OCI-LY1 (cell line): Measurements from ENCODE around the gene CDR2.

Experiments used
- H2AFZ ChIP-seq: fragments of 200-600 bp; sonication (generic), shearing (Covaris generic); 2 replicates; pipeline ENCODE4 v1.6.0; 2014; ENCODE audit warnings: antibody characterized with exemption, mild to moderate bottlenecking, low read length
- H3F3A ChIP-seq: fragments of 200-600 bp; sonication (generic), shearing (Covaris generic); 2 replicates; pipeline ENCODE4 v1.6.0; 2014; ENCODE audit warnings: mild to moderate bottlenecking, antibody characterized with exemption, low read length, moderate library complexity; ENCODE audit not compliant: insufficient read depth
- H3K27ac ChIP-seq: fragments of 200-600 bp; sonication (generic); 2 replicates; pipeline ENCODE4 v1.5.1; 2014; ENCODE audit warnings: low read length, mixed run types, mild to moderate bottlenecking, low read depth; ENCODE audit not compliant: poor library complexity, severe bottlenecking
- H3K27me3 ChIP-seq: fragments of 200-600 bp; sonication (generic); 2 replicates; pipeline ENCODE4 v1.6.0; 2014; ENCODE audit warnings: antibody characterized with exemption, mild to moderate bottlenecking, low read length, moderate library complexity; ENCODE audit not compliant: insufficient read depth
- H3K36me3 ChIP-seq: fragments of 200-600 bp; sonication (generic); 2 replicates; pipeline ENCODE4 v1.6.1; 2014; ENCODE audit warnings: mild to moderate bottlenecking, antibody characterized with exemption, low read length, moderate library complexity, mixed read lengths; ENCODE audit not compliant: insufficient read depth
- H3K4me1 ChIP-seq: fragments of 200-600 bp; sonication (generic); 2 replicates; pipeline ENCODE4 v1.5.1; 2014; ENCODE audit warnings: mild to moderate bottlenecking, low read length, moderate library complexity; ENCODE audit not compliant: insufficient read depth, severe bottlenecking
- H3K4me2 ChIP-seq: fragments of 200-600 bp; sonication (generic), shearing (Covaris generic); 2 replicates; pipeline ENCODE4 v1.6.1; 2014; ENCODE audit warnings: low read length
- H3K4me3 ChIP-seq: fragments of 200-600 bp; sonication (generic); 2 replicates; pipeline ENCODE4 v1.5.1; 2014; ENCODE audit warnings: low read length, low read depth, mild to moderate bottlenecking, mixed read lengths; ENCODE audit not compliant: poor library complexity, severe bottlenecking
- H3K79me2 ChIP-seq: fragments of 200-600 bp; shearing (Covaris generic); 2 replicates; pipeline ENCODE4 v1.6.1; 2016; ENCODE audit warnings: mixed run types, low read length, mixed read lengths; ENCODE audit not compliant: insufficient read depth
- H3K9ac ChIP-seq: fragments of 200-600 bp; sonication (generic), shearing (Covaris generic); 2 replicates; pipeline ENCODE4 v1.6.1; 2014; ENCODE audit warnings: mild to moderate bottlenecking, low read length, mixed read lengths
- H3K9me2 ChIP-seq: fragments of 200-600 bp; sonication (generic), shearing (Covaris generic); 2 replicates; pipeline ENCODE4 v1.6.1; 2014; ENCODE audit warnings: low read depth, mild to moderate bottlenecking, low read length, mixed read lengths
- H3K9me3 ChIP-seq: fragments of 200-600 bp; shearing (Covaris generic); 2 replicates; pipeline ENCODE4 v1.6.1; 2014; ENCODE audit warnings: low read length, mixed read lengths
- H4K20me1 ChIP-seq: fragments of 200-600 bp; sonication (generic), shearing (Covaris generic); 2 replicates; pipeline ENCODE4 v1.6.0; 2016; ENCODE audit warnings: mild to moderate bottlenecking, low read length; ENCODE audit not compliant: insufficient read depth
- CTCF ChIP-seq: fragments of 200-600 bp; sonication (generic), shearing (Covaris generic); IDR thresholded peaks from 2 replicates; pipeline ENCODE4 v1.5.1; 2017; ENCODE audit warnings: mild to moderate bottlenecking, antibody characterized with exemption, low read length, moderate library complexity, mixed read lengths
- EZH2 ChIP-seq: fragments of 200-600 bp; sonication (generic), shearing (Covaris generic); IDR thresholded peaks from 2 replicates; pipeline ENCODE4 v1.8.0; 2017; ENCODE audit warnings: borderline replicate concordance, mixed run types, mild to moderate bottlenecking, antibody characterized with exemption, low read length, moderate library complexity, mixed read lengths

CDR2 gene

GRCh38 chr16:22383827-22384226 lies 9.4 kb upstream of the CDR2 start:
- Histone ChIP-seq H3F3A (no peaks in the 10 kb centered on the region), H3K9me2 (no peaks in the 10 kb centered on the region), H3K79me2 (no peaks in the 10 kb centered on the region), H3K27me3 (no peaks in the 10 kb centered on the region), H3K4me3 (no peak overlapping the region), H3K4me1 (peaks cover 3% of the 10 kb centered on the region), H2AFZ (no peak overlapping the region), H3K27ac (no peak overlapping the region), H4K20me1 (no peaks in the 10 kb centered on the region), H3K9ac (no peak overlapping the region), H3K4me2 (no peak overlapping the region), H3K9me3 (no peaks in the 10 kb centered on the region), H3K36me3 (no peaks in the 10 kb centered on the region)
- TF ChIP-seq EZH2 (no peak), CTCF (no peak)

- Histone ChIP-seq H3K4me2 (no peak overlapping the region), H2AFZ (no peak overlapping the region), H3K79me2 (no peaks in the 10 kb centered on the region), H3K27me3 (no peaks in the 10 kb centered on the region), H3K4me1 (peaks cover 3% of the 10 kb centered on the region), H3K9me2 (no peaks in the 10 kb centered on the region), H3K9ac (no peak overlapping the region), H3K27ac (no peak overlapping the region), H3K9me3 (no peaks in the 10 kb centered on the region), H3K36me3 (no peaks in the 10 kb centered on the region), H3K4me3 (no peak overlapping the region), H4K20me1 (no peaks in the 10 kb centered on the region), H3F3A (no peaks in the 10 kb centered on the region)
- TF ChIP-seq EZH2 (no peak), CTCF (no peak)
These were observed 7.0 kb upstream of the CDR2 start for GRCh38 chr16:22381392-22381791.

- Histone ChIP-seq H3K4me2 (no peak overlapping the region), H3F3A (no peaks in the 10 kb centered on the region), H3K27ac (no peak overlapping the region), H3K79me2 (no peaks in the 10 kb centered on the region), H4K20me1 (no peaks in the 10 kb centered on the region), H3K4me1 (peaks cover 4% of the 10 kb centered on the region), H3K4me3 (no peak overlapping the region), H3K9me2 (no peaks in the 10 kb centered on the region), H3K9me3 (no peaks in the 10 kb centered on the region), H3K27me3 (no peaks in the 10 kb centered on the region), H3K9ac (no peak overlapping the region), H3K36me3 (no peaks in the 10 kb centered on the region), H2AFZ (no peak overlapping the region)
- TF ChIP-seq CTCF, result no peak
- TF ChIP-seq EZH2, result no peak
These were observed 6.1 kb upstream of the CDR2 start for GRCh38 chr16:22380529-22380928.
